ENCODE data around the gene EPHA6.

GRCh38 chr3:97550408-97550807 is 736.0 kb downstream of the EPHA6 start:
- TF ChIP-seq CTCF (IDR thresholded peaks at IDR 0.05 in 4 of 5, conservative IDR thresholded peaks at IDR 0.05 in 1 of 5), result no peak
- TF ChIP-seq POLR2A (IDR thresholded peaks at IDR 0.05), result no peak

All from gastrocnemius medialis (tissue), 4 donors.